GM15510 (cell line): ENCODE results near the gene REM1.
A peak's percentile ranks its signal among the peaks of the same experiment; 100 is the strongest.

Experiments
- POLR2A ChIP-seq: IDR thresholded peaks from 3 replicates; pipeline ENCODE4 v1.6.1; 2011; ENCODE audit warnings: borderline replicate concordance; ENCODE audit not compliant: insufficient read length; ENCODE audit errors: extremely low read depth

Gene REM1

GRCh38 chr20:31476643-31477215 lies 1.6 kb downstream of the REM1 start:
- TF ChIP-seq POLR2A: no peak

GRCh38 chr20:31484001-31484400 lies 8.9 kb downstream of the REM1 start:
- no peak for TF ChIP-seq POLR2A

GRCh38 chr20:31485450-31486339 lies 10.6 kb downstream of the REM1 start:
- no peak for TF ChIP-seq POLR2A

- no peak for TF ChIP-seq POLR2A
These were observed 13.0 kb downstream of the REM1 start for GRCh38 chr20:31488115-31488514.

GRCh38 chr20:31489152-31489551 lies 14.1 kb downstream of the REM1 start:
- TF ChIP-seq POLR2A: no peak

- no peak for TF ChIP-seq POLR2A
These were observed 15.7 kb downstream of the REM1 start for GRCh38 chr20:31490752-31491151.

GRCh38 chr20:31494131-31494530 lies 19.0 kb downstream of the REM1 start:
- TF ChIP-seq POLR2A: no peak

GRCh38 chr20:31496761-31497295 lies 21.7 kb downstream of the REM1 start:
- TF ChIP-seq POLR2A: no peak

- TF ChIP-seq POLR2A: no peak
These were observed 22.9 kb downstream of the REM1 start for GRCh38 chr20:31497838-31498540.

GRCh38 chr20:31500527-31500926 lies 25.4 kb downstream of the REM1 start:
- no peak for TF ChIP-seq POLR2A

GRCh38 chr20:31505903-31506302 lies 30.8 kb downstream of the REM1 start:
- no peak for TF ChIP-seq POLR2A

- TF ChIP-seq POLR2A: no peak
These were observed 33.6 kb downstream of the REM1 start for GRCh38 chr20:31508517-31509244.

- peak; percentile 93 for TF ChIP-seq POLR2A
These were observed 39.3 kb downstream of the REM1 start, which contains the start of gene HM13 for GRCh38 chr20:31514154-31515071. Gene HM13 (plus strand): TSS chr20:31514442. CDS start chr20:31514552, 110 bp downstream.

- no peak for TF ChIP-seq POLR2A
These were observed 40.1 kb downstream of the REM1 start for GRCh38 chr20:31515072-31515774.

GRCh38 chr20:31515775-31516107 lies 40.7 kb downstream of the REM1 start:
- TF ChIP-seq POLR2A: no peak
